ENCODE data around the gene STK24.

GRCh38 chr13:98606296-98606695 is 29.4 kb upstream of the STK24 start:
- TF ChIP-seq, protein P1, sequence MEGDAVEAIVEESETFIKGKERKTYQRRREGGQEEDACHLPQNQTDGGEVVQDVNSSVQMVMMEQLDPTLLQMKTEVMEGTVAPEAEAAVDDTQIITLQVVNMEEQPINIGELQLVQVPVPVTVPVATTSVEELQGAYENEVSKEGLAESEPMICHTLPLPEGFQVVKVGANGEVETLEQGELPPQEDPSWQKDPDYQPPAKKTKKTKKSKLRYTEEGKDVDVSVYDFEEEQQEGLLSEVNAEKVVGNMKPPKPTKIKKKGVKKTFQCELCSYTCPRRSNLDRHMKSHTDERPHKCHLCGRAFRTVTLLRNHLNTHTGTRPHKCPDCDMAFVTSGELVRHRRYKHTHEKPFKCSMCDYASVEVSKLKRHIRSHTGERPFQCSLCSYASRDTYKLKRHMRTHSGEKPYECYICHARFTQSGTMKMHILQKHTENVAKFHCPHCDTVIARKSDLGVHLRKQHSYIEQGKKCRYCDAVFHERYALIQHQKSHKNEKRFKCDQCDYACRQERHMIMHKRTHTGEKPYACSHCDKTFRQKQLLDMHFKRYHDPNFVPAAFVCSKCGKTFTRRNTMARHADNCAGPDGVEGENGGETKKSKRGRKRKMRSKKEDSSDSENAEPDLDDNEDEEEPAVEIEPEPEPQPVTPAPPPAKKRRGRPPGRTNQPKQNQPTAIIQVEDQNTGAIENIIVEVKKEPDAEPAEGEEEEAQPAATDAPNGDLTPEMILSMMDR (IDR thresholded peaks at IDR 0.05; ENCODE audit: low read depth, low read length, poor library complexity, severe bottlenecking): no peak
- TF ChIP-seq EZH2phosphoT487 (IDR thresholded peaks at IDR 0.05; ENCODE audit: borderline replicate concordance, low read length): no peak
